Heart left ventricle (tissue), 16 donors: ENCODE results near the gene ABCA13. TPM values are rescaled to one million over a fixed set of nuclear protein-coding genes. Genes with fewer than 3 reads are reported as not detected.

Experiments used
- ATAC-seq, 4 donors: fragments of 200-7000 bp; cut with Tn5 transposase; one replicate each; pipeline ENCODE4 v1.9.1; 2020 to 2022; ENCODE audit warnings: moderate library complexity in 4 of 4, mild to moderate bottlenecking in 3 of 4, moderate number of reproducible peaks in 1 of 4
- DNase-seq, 5 donors: peaks; one replicate each; pipeline ENCODE4 v3.0.0-alpha.2; 2020
- H3K27ac ChIP-seq, 12 donors: fragments of 200-600 bp; sonication (generic) in 4 of 12; one replicate each; pipeline versions ENCODE4 v1.5.0 to v1.8.0; 2016 to 2022; ENCODE audit warnings: mild to moderate bottlenecking in 2 of 12
- H3K27me3 ChIP-seq, 9 donors: fragments of 200-600 bp; sonication (generic) in 2 of 9; one replicate each; pipeline versions ENCODE4 v1.5.1 to v1.8.0; 2016 to 2022; ENCODE audit warnings: mild to moderate bottlenecking in 3 of 9
- H3K36me3 ChIP-seq, 9 donors: fragments of 200-600 bp; sonication (generic) in 2 of 9; one replicate each; pipeline versions ENCODE4 v1.5.0 to v1.8.0; 2018 to 2022; ENCODE audit warnings: mild to moderate bottlenecking in 2 of 9
- H3K4me1 ChIP-seq, 12 donors: fragments of 200-600 bp; sonication (generic) in 4 of 12; one replicate each; pipeline versions ENCODE4 v1.5.0 to v1.8.0; 2016 to 2022; ENCODE audit warnings: mild to moderate bottlenecking in 3 of 12
- H3K4me3 ChIP-seq, 12 donors: fragments of 200-600 bp; sonication (generic) in 4 of 12; one replicate each; pipeline versions ENCODE4 v1.5.0 to v1.8.0; 2017 to 2022; ENCODE audit warnings: mild to moderate bottlenecking in 9 of 12, moderate library complexity in 4 of 12
- H3K9me3 ChIP-seq, 12 donors: fragments of 200-600 bp; sonication (generic) in 4 of 12; one replicate each; pipeline versions ENCODE4 v1.5.0 to v1.8.0; 2016 to 2022; ENCODE audit warnings: mild to moderate bottlenecking in 1 of 12
- POLR2A ChIP-seq, 2 donors: fragments of 450-650 bp; IDR thresholded peaks; one replicate each; pipeline ENCODE4 v1.6.1; 2017; ENCODE audit warnings: antibody characterized with exemption in 2 of 2, mild to moderate bottlenecking in 2 of 2, moderate library complexity in 2 of 2
- WGBS, 4 donors: extraction: QIAGEN DNeasy Blood & Tissue Kit in 2 of 4; methylation state at CpG; one replicate each; pipeline versions ENCODE4 v1.1.5 to v1.1.7; 2013 to 2018; 5-methylcytosine and 5-hydroxymethylcytosine counted together
- intact Hi-C, 10 donors: fragments of 100-400 bp; cut with DNase I; formaldehyde crosslinking; loops; one replicate each; pipeline versions ENCODE4 v1.11.1 to v1.14.2; 2022
- polyA plus RNA-seq, 2 donors: library from polyadenylated mRNA; stranded (reverse); fragments of 200-250 nt; gene quantifications; one replicate each; pipeline ENCODE4 v1.2.3, GENCODE V29; 2013
- total RNA-seq, 9 donors: library from RNA; depleted of rRNA in 2 of 9; stranded (reverse); fragments of >200 nt in 2 of 9; fragmentation: NEBNext Ultra II Directional in 3 of 9; extraction: Animal tissue kit (Norgen Biotek cat#: 25700) in 3 of 9; gene quantifications; one replicate each; pipeline versions ENCODE4 v1.1.0 to v1.2.4, GENCODE V29; 2016 to 2023
- TF ChIP-seq, protein P1 (sequence below), 12 donors: fragments of 200-600 bp; sonication (generic) in 4 of 12; IDR thresholded peaks; one replicate each; pipeline versions ENCODE4 v1.5.0 to v1.8.0; 2018 to 2022; ENCODE audit warnings: antibody characterized with exemption in 12 of 12, mild to moderate bottlenecking in 5 of 12
- donor health status: ischemic (EF 13 %, LVEDD 7.1; RV severe dilation, severe dysfunction).
- donor health status: healthy with polysubstance abuse.
- donor health status: DM: no; HTN: yes; CAD: no.
- donor health status: DM: no; HTN: no; CAD: no.
- donor health status: ischemic (EF 25% LVEDD 6.9; RV normal size, moderate dysfunction).
- donor health status: ischemic (EF 25% LVEDD 5.7; RV mildly dilated, moderate dysfunction).
- donor health status: healthy.
- donor health status: DM: yes; HTN: yes; CAD: no.
- donor health status: ischemic (EF 35%, LVEDD 5.7; RV mildly dilated, moderate dysfunction).
- donor health status: nonischemic (EF 11% LVEDD 7.7; RV severe dilation, severe dysfunction).
- donor health status: DM: yes; HTN: yes; CAD: no.
- donor health status: PGD.
- donor health status: ischemic (EF 29% LVEDD 5.4; RV normal size, mild dysfunction).
- donor health status: nonischemic (EF 23%, LVEDD 6.1; RV moderate dilation, normal function).

Gene ABCA13
- total and polyA plus RNA-seq, 11 donors, result 0.01 to 0.29 (median 0.07) TPM; not detected in 3

DNA sequence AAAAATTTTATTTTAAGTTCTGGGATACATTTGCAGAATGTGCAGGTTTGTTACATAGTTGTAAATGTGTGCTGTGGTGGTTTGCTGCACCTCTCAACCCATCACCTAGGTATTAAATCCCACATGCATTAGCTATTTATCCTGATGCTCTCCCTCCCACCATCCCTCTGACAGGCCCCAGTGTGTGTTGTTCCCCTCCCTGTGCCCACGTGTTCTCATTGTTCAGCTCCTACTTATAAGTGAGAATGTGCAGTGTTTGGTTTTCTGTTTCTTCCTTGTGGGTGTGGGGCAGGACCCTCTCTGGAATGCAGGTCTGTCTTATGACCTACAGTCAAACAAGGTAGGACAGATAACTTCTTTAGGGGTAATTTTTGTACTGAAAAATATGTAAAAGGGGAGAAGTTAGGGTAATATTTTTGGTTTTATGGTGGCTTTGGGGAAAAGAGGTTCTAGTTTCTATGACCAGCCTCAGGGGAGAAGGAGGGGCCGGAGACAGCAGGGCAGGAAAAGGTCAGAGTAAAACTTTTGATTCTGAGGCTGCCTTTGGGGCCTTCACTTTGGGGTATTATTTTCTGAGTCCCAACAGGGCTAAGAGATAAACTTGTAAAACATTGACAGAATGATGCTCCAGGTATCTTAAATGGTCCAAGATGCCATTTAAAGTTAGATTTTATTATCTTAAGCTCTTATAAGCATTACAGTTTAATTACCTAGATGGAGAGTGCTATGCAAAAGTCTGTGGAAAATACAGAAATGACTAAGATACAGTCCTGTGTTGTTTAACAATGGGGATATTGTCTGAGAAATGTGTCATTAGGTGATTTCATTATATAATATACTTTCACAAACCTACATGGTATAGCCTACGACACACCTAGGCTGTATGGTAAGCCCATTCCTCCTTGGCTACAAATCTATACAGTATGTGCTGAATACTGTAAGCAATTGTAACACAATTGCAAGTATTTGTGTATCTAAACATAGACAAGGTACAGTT, 354.8 kb downstream of the ABCA13 start:
- H3K4me1 ChIP-seq, result no peaks in the 10 kb centered on the region
- no peaks in the 10 kb centered on the region for H3K27me3 ChIP-seq
- peaks cover 0 to 8% (median 0%) of the 10 kb centered on the region in 12 donors for H3K9me3 ChIP-seq
- TF ChIP-seq POLR2A (IDR thresholded peaks at IDR 0.05), result no peak
- TF ChIP-seq, protein P1, sequence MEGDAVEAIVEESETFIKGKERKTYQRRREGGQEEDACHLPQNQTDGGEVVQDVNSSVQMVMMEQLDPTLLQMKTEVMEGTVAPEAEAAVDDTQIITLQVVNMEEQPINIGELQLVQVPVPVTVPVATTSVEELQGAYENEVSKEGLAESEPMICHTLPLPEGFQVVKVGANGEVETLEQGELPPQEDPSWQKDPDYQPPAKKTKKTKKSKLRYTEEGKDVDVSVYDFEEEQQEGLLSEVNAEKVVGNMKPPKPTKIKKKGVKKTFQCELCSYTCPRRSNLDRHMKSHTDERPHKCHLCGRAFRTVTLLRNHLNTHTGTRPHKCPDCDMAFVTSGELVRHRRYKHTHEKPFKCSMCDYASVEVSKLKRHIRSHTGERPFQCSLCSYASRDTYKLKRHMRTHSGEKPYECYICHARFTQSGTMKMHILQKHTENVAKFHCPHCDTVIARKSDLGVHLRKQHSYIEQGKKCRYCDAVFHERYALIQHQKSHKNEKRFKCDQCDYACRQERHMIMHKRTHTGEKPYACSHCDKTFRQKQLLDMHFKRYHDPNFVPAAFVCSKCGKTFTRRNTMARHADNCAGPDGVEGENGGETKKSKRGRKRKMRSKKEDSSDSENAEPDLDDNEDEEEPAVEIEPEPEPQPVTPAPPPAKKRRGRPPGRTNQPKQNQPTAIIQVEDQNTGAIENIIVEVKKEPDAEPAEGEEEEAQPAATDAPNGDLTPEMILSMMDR (IDR thresholded peaks at IDR 0.05), result no peak
- DNase-seq (no peak), ATAC-seq (no peak)
- intact Hi-C loops, result no loop called here
- no peaks in the 10 kb centered on the region for H3K36me3 ChIP-seq
- 61 to 70% (median 63%) methylated on average over 3 of the region's 3 CpGs for WGBS, 4 donors
- no peak overlapping the region for H3K4me3 ChIP-seq
- no peak overlapping the region for H3K27ac ChIP-seq

DNA sequence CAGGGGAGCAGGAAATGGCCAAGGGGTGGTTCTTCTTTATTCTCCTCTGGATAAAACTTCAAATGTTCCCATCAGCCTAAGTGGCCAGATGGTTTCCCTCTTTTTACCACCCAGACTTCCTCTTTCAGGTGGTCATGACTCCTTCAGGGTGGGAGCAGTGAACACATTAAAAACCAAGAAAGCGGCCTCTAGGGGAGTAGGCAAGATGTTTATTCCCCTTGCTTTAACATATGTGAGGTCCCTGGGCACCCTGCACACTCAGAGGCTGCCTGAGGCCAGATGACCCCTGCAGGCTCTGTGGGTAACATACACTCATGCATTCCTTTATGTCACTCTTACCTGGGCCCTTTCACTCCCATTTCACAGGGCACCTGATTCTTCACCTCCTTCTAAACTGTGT, 357.4 kb downstream of the ABCA13 start:
- ATAC-seq, result no peak
- intact Hi-C loops, result no loop called here
- Histone ChIP-seq H3K27me3 (no peaks in the 10 kb centered on the region), H3K36me3 (no peaks in the 10 kb centered on the region), H3K4me3 (no peak overlapping the region), H3K4me1 (no peaks in the 10 kb centered on the region), H3K27ac (no peak overlapping the region), H3K9me3 (peaks cover 0 to 15% (median 0%) of the 10 kb centered on the region in 12 donors)
- TF ChIP-seq, protein P1 (IDR thresholded peaks at IDR 0.05), result no peak
- TF ChIP-seq POLR2A (IDR thresholded peaks at IDR 0.05), result no peak
- DNase-seq, result no peak
- WGBS, 4 donors, result 36 to 79% (median 62%) methylated on average over 1 of the region's 1 CpG

GRCh38 chr7:48537561-48537960, 366.3 kb downstream of the ABCA13 start:
- H3K27me3 ChIP-seq, result no peaks in the 10 kb centered on the region
- H3K4me1 ChIP-seq, result no peaks in the 10 kb centered on the region
- H3K36me3 ChIP-seq, result no peaks in the 10 kb centered on the region
- DNase-seq, result no peak
- intact Hi-C loops, result no loop called here
- 84 to 100% (median 91%) methylated on average over 2 of the region's 2 CpGs for WGBS, 4 donors
- no peak for ATAC-seq
- H3K27ac ChIP-seq, result no peak overlapping the region
- TF ChIP-seq, protein P1 (IDR thresholded peaks at IDR 0.05), result no peak
- TF ChIP-seq POLR2A (IDR thresholded peaks at IDR 0.05), result no peak
- peaks cover 0 to 27% (median 7%) of the 10 kb centered on the region in 12 donors for H3K9me3 ChIP-seq
- H3K4me3 ChIP-seq, result no peak overlapping the region

DNA sequence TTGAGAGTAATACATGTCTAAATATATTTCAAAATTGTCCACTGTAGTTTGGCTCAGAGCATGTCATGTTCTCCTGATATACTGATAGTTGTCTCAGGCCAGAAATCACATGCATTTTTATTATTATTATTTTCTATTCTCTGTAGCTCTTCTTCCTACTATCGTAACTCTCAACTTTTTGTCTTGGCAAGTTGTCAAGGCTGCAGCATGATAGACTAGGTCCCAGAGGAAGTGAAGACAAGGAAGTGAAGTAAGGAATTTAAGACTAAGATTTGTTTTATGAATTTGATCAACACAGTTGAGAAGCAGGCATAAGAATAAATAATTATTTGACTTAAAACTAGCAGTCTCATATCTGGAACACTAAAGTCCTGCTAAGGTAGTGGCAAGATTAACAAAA, 369.5 kb downstream of the ABCA13 start:
- Histone ChIP-seq H3K9me3 (peaks cover 0 to 17% (median 7%) of the 10 kb centered on the region in 12 donors), H3K4me3 (no peak overlapping the region), H3K27ac (no peak overlapping the region), H3K4me1 (no peaks in the 10 kb centered on the region), H3K36me3 (no peaks in the 10 kb centered on the region), H3K27me3 (no peaks in the 10 kb centered on the region)
- 25 to 41% (median 32%) methylated on average over 1 of the region's 1 CpG for WGBS, 4 donors
- no peak for ATAC-seq
- no peak for DNase-seq
- intact Hi-C loops, result no loop called here
- TF ChIP-seq POLR2A (IDR thresholded peaks at IDR 0.05), result no peak
- TF ChIP-seq, protein P1 (IDR thresholded peaks at IDR 0.05), result no peak
